ENCODE data around the gene RHOXF1.
"Not testable (repeated sequence)": the region's sequence is repeated elsewhere in the genome, so short reads cannot be mapped to it uniquely, and the experiment has no call there.

The RHOXF1 gene

GRCh38 chrX:120115438-120115963, at the start of gene RHOXF1:
Gene RHOXF1 (minus strand): TSS chrX:120115913. CDS start chrX:120115862, 51 bp downstream.
- DNase-seq, result no peak

DNA sequence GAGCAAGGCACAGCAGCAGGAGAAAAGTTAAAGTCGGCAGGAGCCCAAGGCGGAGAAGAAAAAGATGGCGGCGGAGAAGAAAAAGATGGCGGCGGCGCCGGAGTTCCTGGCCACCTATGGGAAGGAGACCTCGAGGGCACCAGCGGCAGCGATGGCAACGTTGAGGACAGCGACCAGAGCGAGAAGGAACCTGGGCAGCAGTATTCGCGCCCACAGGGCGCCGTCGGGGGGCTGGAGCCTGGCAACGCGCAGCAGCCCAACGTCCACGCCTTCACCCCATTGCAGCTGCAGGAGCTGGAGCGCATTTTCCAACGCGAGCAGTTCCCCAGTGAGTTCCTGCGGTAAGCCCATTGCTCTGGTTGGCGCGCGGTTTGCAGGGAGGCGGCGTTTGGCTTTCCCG, 43.4 kb upstream of the RHOXF1 start:
- DNase-seq, result not testable (repeated sequence)

GRCh38 chrX:120158313-120158712, 42.6 kb upstream of the RHOXF1 start, which contains the start of gene RHOXF2:
Gene RHOXF2 (plus strand): TSS chrX:120158613. CDS start chrX:120158751, 138 bp downstream.
- not testable (repeated sequence) for DNase-seq

DNA sequence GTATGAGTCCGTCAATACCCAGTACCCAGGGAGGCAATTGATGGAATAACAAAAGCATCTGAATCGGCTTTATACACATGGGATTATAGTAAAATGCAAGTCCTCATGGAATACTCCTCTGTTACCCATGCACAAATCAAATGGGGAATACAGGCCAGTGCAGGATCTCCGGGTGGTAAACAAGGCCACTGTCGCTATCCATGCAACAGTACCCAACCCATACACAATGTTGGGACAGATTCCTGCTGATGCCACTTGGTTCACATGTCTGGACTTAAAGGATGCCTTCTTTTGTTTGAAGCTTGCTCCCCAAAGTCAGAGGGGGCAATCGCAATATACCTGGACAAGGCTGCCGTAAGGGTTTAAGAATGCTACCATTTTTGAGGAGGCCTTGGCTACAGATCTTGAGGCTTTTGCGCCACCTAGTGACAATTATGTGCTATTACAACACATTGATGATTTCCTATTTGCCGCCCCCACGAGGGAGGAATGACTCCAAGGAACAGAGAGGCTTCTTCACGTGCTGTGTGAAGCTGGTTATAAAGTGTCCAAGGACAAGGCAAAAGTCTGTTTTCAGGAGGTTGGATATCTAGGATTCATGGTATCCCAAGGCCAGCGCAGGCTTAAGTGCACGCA, 34.5 kb upstream of the RHOXF1 start:
- not testable (repeated sequence) for DNase-seq

DNA sequence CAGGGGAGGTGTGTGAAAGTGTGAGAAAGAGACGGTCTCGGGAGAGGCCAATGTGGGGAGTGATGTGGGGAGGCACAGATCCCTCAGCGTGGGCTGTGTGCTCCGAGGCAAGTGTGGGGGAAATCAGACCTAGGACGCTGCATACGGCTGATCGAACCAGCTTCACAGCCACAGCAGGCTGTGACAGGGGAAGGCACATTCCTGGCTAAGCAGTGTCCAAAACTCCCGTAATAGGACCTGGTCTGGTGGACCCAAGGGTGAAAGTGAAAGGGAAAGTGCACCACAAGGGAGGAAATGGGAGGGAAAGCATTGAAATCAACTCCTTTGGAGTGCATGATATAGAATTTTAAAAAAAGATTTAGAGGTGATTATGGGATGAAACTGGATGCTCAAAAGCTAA, 31.8 kb upstream of the RHOXF1 start:
- DNase-seq, result no peak

GRCh38 chrX:120146323-120146722, 30.6 kb upstream of the RHOXF1 start:
- DNase-seq, result not testable (repeated sequence)

GRCh38 chrX:120145295-120145925, 29.7 kb upstream of the RHOXF1 start:
- no peak for DNase-seq

- peak in 1 of 3 donors; percentile 7 for DNase-seq
These were observed 28.6 kb upstream of the RHOXF1 start for GRCh38 chrX:120144178-120144844.

GRCh38 chrX:120140293-120140981, 24.7 kb upstream of the RHOXF1 start:
- DNase-seq, result no peak

- DNase-seq, result no peak
These were observed 21.7 kb upstream of the RHOXF1 start for GRCh38 chrX:120137439-120137838.

DNA sequence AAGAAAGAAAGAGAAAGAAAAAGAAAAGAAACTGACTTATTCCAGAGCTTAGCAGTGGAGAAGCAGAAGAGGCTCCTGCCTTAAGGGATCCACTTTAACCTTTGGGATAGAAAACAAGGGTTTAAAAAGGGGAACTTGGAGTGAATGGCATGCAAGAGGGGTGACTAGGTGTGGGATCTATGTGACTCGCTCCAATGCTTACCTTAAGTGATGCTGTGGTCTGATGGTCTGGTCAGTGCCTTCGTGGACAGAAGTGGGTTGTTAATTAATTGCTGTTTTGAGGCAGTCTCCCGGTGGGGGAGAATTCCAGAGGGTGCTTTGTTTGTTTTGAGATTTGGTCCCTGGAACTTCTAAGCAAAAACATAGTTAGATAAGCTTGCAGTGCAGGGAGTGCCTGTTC, 21.1 kb upstream of the RHOXF1 start:
- no peak for DNase-seq

DNA sequence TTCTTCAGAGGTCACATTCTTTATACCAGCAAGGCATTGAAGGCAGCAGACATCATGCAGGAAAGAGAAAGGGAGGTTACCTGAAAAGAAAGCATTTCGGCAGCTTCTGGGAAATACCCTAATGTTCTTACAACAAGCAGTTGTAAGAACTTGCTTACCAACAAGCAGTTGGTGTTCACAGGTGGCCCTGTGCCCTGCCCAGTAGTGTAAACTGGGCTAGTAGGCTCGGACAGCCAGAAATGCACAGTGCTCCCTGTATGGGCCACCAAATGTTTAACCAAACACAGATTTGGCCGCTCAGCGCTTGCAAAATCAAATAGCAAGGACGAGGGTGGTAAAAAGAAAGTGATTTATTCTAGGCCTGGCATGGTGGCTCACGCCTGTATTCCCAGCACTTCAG, 20.4 kb upstream of the RHOXF1 start:
- no peak for DNase-seq

- not testable (repeated sequence) for DNase-seq
These were observed 12.7 kb upstream of the RHOXF1 start for GRCh38 chrX:120128306-120128846.

GRCh38 chrX:120125444-120125843, 9.7 kb upstream of the RHOXF1 start:
- DNase-seq, result peak; percentile 16 to 40 (median 35)

- no peak for DNase-seq
These were observed 4.5 kb upstream of the RHOXF1 start for GRCh38 chrX:120120223-120120622.

DNA sequence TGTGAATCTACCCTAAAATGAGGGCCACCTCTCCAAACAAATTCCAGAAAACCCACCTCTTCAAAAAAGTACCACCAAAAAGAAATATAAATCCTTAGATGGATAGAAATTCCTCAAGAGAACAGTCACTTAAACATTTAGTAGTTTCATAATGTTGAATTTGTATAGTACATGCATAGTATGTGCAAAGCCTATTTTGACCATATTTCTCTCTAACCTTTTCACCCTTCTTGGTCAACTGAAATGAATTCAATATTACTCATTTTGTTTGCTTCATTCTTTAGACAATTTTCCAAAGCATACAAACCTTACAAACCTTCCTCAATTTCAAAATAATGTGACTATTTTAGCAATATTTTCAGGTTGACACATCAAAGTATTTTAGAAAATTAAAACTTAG, 4.1 kb downstream of the RHOXF1 start:
- no peak for DNase-seq

DNA sequence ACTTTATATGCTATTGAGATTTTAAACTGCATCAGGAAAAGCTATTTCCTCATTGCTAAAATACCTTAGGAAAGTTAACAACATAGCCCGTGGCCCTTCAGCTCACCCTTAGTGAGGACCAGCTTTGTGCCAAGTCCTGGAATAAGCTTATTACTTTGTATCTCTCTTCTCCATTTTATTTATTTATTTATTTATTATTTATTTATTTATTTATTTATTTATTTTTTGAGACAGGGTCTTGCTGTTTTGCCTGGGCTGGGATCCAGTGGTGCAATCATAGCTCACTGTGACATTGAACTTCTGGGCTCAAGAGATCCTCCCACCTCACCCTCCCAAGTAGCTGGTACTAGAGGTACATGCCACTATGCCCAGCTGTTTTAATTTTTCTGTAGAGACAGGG, 6.3 kb downstream of the RHOXF1 start:
- no peak for DNase-seq

DNA sequence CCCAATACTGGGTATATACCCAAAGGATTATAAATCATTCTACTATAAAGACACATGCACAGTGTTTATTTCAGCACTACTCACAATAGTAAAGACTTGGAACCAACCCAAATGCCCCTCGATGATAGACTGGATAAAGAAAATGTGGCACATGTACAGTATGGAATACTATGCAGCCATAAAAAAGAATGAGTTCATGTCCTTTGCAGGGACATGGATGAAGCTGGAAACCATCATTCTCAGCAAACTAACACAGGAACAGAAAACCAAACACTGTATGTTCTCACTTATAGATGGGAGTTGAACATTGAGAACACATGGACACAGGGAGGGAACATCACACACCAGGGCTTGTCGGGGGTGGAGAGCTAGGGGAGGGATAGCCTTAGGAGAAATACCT, 11.0 kb downstream of the RHOXF1 start:
- DNase-seq, result not testable (repeated sequence)

DNA sequence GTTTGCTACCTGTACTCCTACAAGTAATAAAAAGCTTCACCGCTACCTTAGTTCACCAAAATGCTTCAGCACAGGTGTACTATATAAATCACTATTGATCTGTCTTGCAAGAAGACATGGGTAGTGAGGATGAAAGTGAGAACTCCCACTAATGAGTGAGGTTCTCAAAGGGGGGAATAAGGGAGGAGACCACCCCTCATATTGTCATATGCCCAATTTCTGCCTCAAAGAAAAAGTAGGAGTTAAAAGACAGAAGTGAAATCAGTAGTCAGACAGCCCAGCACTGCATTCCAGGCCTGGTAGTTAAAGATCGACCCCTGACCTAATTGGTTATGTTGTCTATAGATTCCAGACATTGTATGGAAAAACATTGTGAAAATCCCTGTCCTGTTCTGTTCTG, 14.7 kb downstream of the RHOXF1 start:
- not testable (repeated sequence) for DNase-seq

DNA sequence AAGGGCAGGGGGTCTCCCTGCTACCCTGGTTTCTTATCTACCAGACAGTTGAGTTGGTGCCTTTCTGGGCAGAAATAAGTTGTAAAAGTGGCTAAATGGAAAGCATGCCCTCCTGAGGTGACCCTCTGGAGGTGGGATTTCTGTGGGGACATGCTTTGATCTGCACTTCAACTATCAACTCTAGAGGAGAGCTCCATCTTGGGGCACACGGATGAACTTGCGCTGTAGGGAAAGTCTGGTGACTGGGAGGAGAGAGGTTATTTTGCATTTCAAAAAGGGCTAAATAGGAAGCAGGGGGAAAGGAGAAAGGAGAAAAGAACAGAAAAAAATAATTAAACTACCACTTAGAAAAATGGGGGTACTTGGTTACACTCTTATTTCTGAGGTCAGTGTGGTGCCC, 25.5 kb downstream of the RHOXF1 start:
- no peak for DNase-seq

DNA sequence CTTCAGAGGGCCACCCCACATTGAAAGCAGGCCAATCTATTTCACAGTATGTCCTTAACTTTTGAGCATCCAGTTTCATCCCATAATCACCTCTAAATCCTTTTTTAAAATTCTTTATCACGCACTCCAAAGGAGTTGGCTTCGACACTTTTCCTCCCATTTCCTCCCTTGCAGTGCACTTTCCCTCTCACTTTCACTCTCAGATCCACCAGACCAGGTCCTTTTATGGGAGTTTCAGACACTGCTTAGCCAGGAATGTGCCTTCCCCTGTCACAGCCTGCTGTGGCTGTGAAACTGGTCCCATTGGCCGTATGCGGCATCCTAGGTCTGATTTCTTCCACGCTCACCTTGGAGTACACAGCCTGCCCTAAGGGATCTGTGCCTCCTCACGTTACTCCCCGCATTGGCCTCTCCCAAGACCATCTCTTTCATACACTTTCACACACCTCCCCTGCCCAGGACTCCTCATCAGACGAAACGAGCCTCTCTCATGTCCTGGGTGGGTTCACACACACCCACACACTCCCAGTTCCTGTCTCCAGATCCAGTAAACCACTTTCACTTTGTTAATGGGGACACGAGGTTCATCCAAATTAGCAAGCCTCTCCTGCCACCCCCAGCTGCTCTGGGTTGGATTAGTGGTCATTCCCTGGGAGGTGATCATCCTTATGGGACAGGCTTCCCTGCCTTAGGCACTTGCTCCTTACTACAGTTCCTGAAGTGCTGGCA, 28.3 kb downstream of the RHOXF1 start:
- no peak for DNase-seq

DNA sequence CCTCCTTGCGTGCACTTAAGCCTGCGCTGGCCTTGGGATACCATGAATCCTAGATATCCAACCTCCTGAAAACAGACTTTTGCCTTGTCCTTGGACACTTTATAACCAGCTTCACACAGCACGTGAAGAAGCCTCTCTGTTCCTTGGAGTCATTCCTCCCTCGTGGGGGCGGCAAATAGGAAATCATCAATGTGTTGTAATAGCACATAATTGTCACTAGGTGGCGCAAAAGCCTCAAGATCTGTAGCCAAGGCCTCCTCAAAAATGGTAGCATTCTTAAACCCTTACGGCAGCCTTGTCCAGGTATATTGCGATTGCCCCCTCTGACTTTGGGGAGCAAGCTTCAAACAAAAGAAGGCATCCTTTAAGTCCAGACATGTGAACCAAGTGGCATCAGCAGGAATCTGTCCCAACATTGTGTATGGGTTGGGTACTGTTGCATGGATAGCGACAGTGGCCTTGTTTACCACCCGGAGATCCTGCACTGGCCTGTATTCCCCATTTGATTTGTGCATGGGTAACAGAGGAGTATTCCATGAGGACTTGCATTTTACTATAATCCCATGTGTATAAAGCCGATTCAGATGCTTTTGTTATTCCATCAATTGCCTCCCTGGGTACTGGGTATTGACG, 30.0 kb downstream of the RHOXF1 start:
- DNase-seq, result not testable (repeated sequence)

All from suppressor macrophage treated with lipopolysaccharide for 1 hour (primary cell).